ENCODE data around the gene TMEM38A.
A peak's percentile ranks its signal among the peaks of the same experiment; 100 is the strongest.
"Not testable (repeated sequence)": the region's sequence is repeated elsewhere in the genome, so short reads cannot be mapped to it uniquely, and the experiment has no call there.

The TMEM38A gene

GRCh38 chr19:16702123-16702522, 41.2 kb downstream of the TMEM38A start:
- TF ChIP-seq, protein P1, sequence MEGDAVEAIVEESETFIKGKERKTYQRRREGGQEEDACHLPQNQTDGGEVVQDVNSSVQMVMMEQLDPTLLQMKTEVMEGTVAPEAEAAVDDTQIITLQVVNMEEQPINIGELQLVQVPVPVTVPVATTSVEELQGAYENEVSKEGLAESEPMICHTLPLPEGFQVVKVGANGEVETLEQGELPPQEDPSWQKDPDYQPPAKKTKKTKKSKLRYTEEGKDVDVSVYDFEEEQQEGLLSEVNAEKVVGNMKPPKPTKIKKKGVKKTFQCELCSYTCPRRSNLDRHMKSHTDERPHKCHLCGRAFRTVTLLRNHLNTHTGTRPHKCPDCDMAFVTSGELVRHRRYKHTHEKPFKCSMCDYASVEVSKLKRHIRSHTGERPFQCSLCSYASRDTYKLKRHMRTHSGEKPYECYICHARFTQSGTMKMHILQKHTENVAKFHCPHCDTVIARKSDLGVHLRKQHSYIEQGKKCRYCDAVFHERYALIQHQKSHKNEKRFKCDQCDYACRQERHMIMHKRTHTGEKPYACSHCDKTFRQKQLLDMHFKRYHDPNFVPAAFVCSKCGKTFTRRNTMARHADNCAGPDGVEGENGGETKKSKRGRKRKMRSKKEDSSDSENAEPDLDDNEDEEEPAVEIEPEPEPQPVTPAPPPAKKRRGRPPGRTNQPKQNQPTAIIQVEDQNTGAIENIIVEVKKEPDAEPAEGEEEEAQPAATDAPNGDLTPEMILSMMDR (IDR thresholded peaks at IDR 0.05; ENCODE audit: insufficient read depth, missing control alignments) = no peak
- DNase-seq (ENCODE audit: insufficient read length, low spot score) (no peak), FAIRE-seq (no peak)

GRCh38 chr19:16703677-16704076, 42.7 kb downstream of the TMEM38A start:
- DNase-seq (ENCODE audit: insufficient read length, low spot score) = no peak
- TF ChIP-seq, protein P1 (IDR thresholded peaks at IDR 0.05; ENCODE audit: insufficient read depth, missing control alignments) = no peak
- FAIRE-seq = no peak

- not testable (repeated sequence) for FAIRE-seq; DNase-seq (ENCODE audit: insufficient read length, low spot score)
These were observed 49.9 kb downstream of the TMEM38A start for GRCh38 chr19:16710870-16711269.

GRCh38 chr19:16712295-16712694, 51.4 kb downstream of the TMEM38A start:
- not testable (repeated sequence) for DNase-seq (ENCODE audit: insufficient read length, low spot score); FAIRE-seq

DNA sequence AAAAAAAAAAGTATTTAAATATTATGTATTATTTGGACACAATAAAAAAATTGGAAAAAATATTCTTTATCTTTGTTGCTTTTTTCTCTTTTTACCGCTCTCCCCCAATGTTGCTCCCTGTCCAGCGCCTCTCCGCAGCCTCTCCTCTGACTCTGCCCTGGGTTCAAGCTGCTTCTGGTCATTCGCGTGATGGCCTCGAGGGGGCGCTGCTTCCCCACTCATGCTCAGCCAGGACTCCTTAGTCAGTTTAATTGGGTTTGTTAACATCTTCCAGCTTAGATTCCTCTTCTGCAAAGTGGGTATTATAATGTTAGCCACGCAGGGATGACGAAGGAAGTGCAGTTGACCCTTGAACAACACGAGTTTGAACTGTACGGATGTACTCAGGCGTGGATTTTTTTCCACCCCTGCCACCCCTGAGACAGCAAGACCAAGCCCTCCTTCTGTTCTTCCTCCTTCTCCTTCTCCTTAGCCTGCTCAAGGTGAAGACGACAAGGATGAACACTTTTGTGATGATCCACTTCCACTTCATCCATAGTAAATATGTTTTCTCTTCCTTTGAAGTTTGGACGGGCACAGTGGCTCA, 53.9 kb downstream of the TMEM38A start:
- DNase-seq (ENCODE audit: insufficient read length, low spot score) (no peak), FAIRE-seq (no peak)
- TF ChIP-seq, protein P1 (IDR thresholded peaks at IDR 0.05; ENCODE audit: insufficient read depth, missing control alignments) = peak; percentile 89

DNA sequence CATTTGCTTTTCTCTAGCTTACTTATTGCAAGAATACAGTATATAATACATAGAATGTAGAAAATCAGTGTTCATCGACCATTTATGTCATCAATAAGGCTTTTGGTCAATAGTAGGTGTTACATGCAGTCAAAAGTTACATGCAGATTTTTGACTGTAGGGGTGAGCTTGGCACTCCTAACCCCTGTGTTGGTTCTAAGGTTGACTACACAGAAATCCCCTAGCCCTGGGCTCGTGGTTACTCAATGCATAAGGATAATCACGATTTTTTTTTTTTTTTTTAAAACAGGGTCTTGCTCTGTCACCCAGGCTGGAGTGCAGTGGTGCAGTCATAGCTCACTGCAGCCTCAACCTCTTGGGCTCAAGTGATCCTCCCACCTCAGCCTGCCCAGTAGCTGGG, 54.7 kb downstream of the TMEM38A start:
- FAIRE-seq (no peak), DNase-seq (ENCODE audit: insufficient read length, low spot score) (no peak)
- TF ChIP-seq, protein P1 (IDR thresholded peaks at IDR 0.05; ENCODE audit: insufficient read depth, missing control alignments) = no peak

DNA sequence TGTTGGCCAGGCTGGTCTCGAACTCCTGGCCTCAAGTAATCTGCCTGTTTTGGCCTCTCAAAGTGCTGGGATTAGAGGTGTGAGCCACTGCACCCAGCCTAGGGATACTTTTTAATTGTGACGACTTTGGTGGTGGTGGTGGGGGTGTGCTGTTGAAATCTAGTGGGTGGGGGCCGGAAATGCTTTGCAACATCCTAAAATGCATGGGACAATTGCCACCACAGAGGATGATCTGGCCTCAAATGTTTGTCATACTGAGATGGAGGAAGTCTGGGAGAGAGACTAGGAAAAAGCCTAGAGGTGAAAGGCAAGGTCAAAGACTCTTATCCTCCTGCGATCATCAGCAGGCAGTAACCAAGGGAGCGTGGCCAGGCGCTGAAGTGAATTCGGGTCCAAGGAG, 60.1 kb downstream of the TMEM38A start:
- FAIRE-seq = no peak

DNA sequence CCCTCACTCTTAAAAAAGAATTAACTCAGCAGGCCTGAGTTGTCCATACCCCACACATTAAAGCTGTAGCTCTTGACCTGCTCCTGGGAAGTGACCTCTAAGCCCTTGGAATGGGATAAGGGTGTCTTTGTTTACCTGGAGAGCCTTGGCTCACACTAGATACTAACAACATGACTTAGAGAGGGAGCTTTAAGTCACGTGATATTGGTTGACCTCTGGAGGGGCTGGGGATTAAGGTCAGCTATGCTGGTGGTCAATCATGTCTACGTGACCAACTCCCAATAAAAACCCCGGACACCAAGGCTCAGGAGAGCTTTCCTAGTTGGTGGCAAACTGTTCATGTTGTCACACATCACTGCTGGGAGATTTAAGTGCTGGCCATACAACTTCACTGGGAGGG, 61.7 kb downstream of the TMEM38A start:
- TF ChIP-seq, protein P1 (IDR thresholded peaks at IDR 0.05; ENCODE audit: insufficient read depth, missing control alignments) = no peak
- DNase-seq (ENCODE audit: insufficient read length, low spot score) (no peak), FAIRE-seq (no peak)

More for the DNA sequence above, 60.1 kb downstream of the TMEM38A start:
- no peak for DNase-seq (ENCODE audit: insufficient read length, low spot score)
- TF ChIP-seq, protein P1 (IDR thresholded peaks at IDR 0.05; ENCODE audit: insufficient read depth, missing control alignments) = no peak
